GM12892 (cell line): ENCODE measurements around the gene CNGA3. TPM values are rescaled to one million over a fixed set of nuclear protein-coding genes. Genes with fewer than 3 reads are reported as not detected.
"Not testable (repeated sequence)": the region's sequence is repeated elsewhere in the genome, so short reads cannot be mapped to it uniquely, and the experiment has no call there.

Experiments used
- DNase-seq: peaks from one replicate; pipeline ENCODE4 v3.0.0; 2011; ENCODE audit not compliant: insufficient read length
- FAIRE-seq: peaks from 2 replicates; lab custom pipeline; 2011; peaks lifted over from hg19 to GRCh38; lab: Jason Lieb, UNC
- POLR2A ChIP-seq: IDR thresholded peaks from 2 replicates; pipeline ENCODE4 v1.6.1; 2011; ENCODE audit warnings: low read depth, low read length, control low read depth
- POLR2AphosphoS5 ChIP-seq: IDR thresholded peaks from 2 replicates; pipeline ENCODE4 v1.6.1; 2011; ENCODE audit warnings: low read depth, low read length, control low read depth
- TAF1 ChIP-seq: IDR thresholded peaks from 2 replicates; pipeline ENCODE4 v1.6.1; 2011; ENCODE audit warnings: low read depth, mild to moderate bottlenecking, control low read depth, low read length, borderline replicate concordance
- polyA plus RNA-seq: library from polyadenylated mRNA; unstranded; fragments of >200 nt; gene quantifications from one replicate; pipeline ENCODE4 v1.2.1, GENCODE V29; 2012; ENCODE audit warnings: missing spikeins, inconsistent platforms; ENCODE audit not compliant: missing spikeins

The CNGA3 gene
- polyA plus RNA-seq: not detected

DNA sequence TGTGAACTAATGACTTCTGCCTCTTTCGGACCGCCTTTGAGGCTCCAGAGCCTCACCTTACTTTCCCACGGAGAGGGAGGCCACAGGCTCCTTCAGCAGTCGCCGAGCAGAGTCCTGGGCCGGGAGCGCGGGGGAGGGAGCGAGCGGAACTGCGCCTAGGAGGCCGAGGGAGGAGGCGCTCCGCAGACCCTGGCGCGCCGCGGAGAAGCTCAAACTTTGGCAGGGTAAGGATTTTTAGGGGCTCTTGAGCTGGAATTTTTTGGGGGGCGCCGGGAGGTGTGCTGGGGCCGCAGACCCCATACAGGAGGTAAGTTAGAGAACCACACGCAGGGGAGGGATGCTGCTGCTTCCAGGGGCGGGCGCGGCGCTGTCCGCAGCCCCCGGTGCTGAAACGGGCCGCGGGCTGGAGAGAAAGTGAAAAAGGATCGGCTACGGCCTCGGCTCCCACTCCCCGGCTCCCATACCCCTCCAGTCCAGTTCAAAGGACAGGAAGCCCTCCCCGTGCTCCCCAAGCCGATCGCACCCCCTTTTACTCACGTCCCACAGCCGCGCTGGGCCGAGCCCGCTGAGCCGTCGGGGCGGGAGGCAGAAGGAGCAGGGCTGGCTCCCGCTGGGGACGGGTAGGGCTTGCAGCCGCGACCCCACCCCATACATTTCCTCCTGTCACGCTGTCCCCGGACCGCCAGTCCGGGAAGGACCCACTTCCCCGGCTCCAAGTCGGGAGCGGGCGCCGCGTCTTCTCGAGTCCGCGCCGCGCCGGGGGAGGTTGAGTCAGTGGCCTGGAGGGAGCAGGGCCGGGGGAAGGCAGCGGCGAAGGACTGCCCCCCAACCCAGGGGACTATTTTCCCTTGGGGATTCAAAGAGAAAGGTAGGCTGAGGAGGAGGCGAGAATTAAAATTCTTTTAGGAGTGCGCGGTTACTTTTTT is at the start of gene CNGA3:
Gene CNGA3, plus strand, starts transcription at position 146 of the 926 bp plus-strand sequence. CDS start 23,520 bp downstream, outside the sequence.
- no peak for FAIRE-seq
- DNase-seq: no peak

GRCh38 chr2:98297817-98298682 is 48.2 kb upstream of the CNGA3 start:
- FAIRE-seq (no peak), DNase-seq (no peak)
- no peak for TF ChIP-seq TAF1
- TF ChIP-seq POLR2A: no peak
- no peak for TF ChIP-seq POLR2AphosphoS5

More for the DNA sequence above, at the start of gene CNGA3:
- TF ChIP-seq POLR2A (no peak), POLR2AphosphoS5 (no peak), TAF1 (no peak)

GRCh38 chr2:98298683-98299164 is 47.5 kb upstream of the CNGA3 start:
- FAIRE-seq (no peak), DNase-seq (no peak)
- no peak for TF ChIP-seq TAF1
- TF ChIP-seq POLR2AphosphoS5: no peak
- TF ChIP-seq POLR2A: no peak

DNA sequence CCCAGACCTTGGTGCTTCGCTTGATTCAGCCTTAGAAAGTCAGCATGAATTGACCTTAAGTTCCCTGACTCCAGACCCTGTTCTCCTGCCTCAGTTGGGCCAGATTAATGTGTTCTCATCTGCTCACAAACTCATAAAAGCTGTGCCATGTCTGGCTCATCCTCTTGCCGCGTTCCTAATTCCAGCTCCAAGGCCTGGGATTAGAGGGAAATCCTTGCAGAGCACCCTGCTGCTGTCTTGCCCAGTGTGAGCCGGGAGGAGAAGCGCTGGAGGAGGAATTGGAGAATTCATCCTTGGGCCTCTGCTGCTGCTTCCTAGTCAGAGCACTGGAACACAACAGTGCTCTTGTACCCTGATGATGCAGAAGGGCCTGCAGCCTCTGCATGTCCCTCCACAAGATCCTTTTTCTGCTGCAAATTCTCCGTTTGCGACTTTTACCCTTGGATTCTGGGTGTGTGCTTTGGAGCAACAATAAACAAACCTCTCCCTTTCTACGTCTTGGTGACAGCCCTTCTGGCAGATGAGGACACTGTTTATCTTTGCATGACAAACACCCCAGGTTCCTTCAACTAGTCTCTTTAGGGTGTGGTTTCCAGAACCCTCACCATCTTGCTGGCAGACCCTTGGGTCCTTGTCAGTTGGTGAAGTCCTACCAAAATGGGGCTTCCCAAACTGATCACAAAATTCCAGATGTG is 46.9 kb upstream of the CNGA3 start:
- FAIRE-seq: no peak
- DNase-seq: no peak
- TF ChIP-seq POLR2A (no peak), TAF1 (no peak), POLR2AphosphoS5 (no peak)

DNA sequence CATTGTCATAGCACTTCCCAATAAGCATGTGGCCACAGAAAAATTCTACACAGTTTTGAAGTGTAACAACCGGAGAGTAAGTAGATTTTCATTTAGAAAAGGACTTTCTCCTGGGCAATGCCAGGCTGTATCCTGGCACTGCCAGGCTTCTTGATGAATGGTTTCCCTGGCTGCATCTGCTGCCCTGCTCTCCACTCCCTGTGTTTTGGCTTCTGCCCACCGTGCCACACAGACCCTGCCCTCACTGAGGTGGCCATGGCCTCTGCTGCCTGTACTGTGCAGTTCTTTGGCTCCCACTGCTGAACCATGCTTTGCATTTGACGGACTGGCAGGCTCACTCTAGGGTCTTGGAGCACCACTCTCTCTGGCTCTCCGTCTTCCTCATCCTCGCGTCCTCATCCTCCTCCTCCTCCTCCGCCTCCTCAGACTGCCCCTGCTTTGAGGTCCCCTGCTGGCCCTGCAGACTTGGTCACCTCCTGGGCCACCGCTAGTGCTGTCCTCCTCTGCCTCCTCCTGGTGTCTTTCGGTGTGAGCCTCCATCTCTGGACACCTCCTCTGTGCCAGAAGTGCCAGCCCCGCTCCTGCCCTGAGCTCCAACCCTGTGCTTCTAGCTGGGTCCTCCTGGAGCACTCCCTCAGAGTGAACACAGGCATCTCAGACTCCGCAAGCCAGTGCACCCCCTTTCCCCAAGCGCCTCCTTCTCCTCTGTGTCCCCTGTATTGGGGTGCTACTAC is 45.9 kb upstream of the CNGA3 start:
- TF ChIP-seq POLR2AphosphoS5 (no peak), POLR2A (no peak), TAF1 (no peak)
- FAIRE-seq (no peak), DNase-seq (no peak)

- DNase-seq: no peak
- TF ChIP-seq TAF1 (no peak), POLR2AphosphoS5 (no peak), POLR2A (no peak)
- FAIRE-seq: no peak
These were observed 44.8 kb upstream of the CNGA3 start for GRCh38 chr2:98301469-98301868.

- DNase-seq, FAIRE-seq: not testable (repeated sequence)
These were observed 39.0 kb upstream of the CNGA3 start for GRCh38 chr2:98307131-98307696.

GRCh38 chr2:98308068-98308467 is 38.2 kb upstream of the CNGA3 start:
- DNase-seq (no peak), FAIRE-seq (no peak)
- TF ChIP-seq POLR2AphosphoS5 (no peak), POLR2A (no peak), TAF1 (no peak)

DNA sequence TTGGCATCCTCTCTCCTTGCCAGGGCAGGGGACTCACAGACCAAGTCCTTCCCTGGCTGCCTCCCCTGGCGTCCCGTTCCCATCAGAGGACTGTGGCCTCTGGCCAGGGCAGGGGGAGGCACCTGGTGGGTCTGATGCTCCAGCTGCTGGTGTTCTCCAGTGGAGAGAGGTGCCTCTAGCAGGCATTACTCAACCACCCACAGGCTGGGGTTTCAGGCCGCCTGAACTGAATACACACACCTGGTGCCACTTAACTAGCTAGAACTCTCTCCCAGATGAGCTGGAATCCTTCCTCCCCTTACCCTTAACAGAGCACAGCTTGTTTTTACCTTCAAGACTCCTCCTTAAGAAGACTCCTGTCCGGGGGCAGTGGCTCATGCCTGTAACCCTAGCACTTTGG is 37.7 kb upstream of the CNGA3 start:
- FAIRE-seq: no peak
- DNase-seq: no peak
- TF ChIP-seq TAF1 (no peak), POLR2AphosphoS5 (no peak), POLR2A (no peak)

DNA sequence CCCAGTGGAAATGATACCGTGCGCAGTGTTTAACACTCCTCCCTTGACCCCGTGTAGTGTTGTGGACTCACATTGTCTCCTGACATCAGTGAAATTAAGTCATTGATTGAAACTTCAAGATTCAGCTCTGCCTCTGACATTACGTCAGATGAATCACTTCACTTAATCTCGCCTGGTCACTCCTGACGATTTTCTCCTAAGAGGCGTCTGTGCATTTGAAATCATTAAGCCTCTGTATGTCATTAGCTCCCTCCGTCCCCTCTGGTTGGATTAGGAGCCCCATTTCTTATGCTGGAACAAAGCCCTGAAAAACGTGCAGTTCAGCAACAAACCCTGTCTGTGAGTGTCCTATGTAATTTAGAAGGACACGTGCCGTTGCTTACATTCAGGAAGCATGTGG is 36.7 kb upstream of the CNGA3 start:
- FAIRE-seq (no peak), DNase-seq (no peak)
- TF ChIP-seq POLR2AphosphoS5 (no peak), TAF1 (no peak), POLR2A (no peak)

- FAIRE-seq (no peak), DNase-seq (no peak)
- TF ChIP-seq POLR2A: no peak
- no peak for TF ChIP-seq POLR2AphosphoS5
- no peak for TF ChIP-seq TAF1
These were observed 36.2 kb upstream of the CNGA3 start for GRCh38 chr2:98310010-98310409.
